Hippocampal formation (tissue), 2 donors: ENCODE results near the gene NTSR2.

Experiments used
- DNase-seq, 2 donors: peaks; one replicate each; lab custom pipeline; 2025; lab: John Stamatoyannopoulos, UW

The NTSR2 gene

GRCh38 chr2:11657646-11658045, 12.3 kb downstream of the NTSR2 start:
- DNase-seq = no peak

GRCh38 chr2:11657195-11657594, 12.8 kb downstream of the NTSR2 start:
- no peak for DNase-seq

- DNase-seq = no peak
Observed at GRCh38 chr2:11656671-11657101, 13.3 kb downstream of the NTSR2 start.

GRCh38 chr2:11656252-11656651, 13.7 kb downstream of the NTSR2 start:
- no peak for DNase-seq

- no peak for DNase-seq
Observed at GRCh38 chr2:11655495-11655894, 14.5 kb downstream of the NTSR2 start.

GRCh38 chr2:11652553-11652952, 17.4 kb downstream of the NTSR2 start:
- DNase-seq = peak in 1 of 2 donors; percentile 73

GRCh38 chr2:11651856-11652548, 18.0 kb downstream of the NTSR2 start:
- no peak for DNase-seq

- DNase-seq = no peak
Observed at GRCh38 chr2:11649093-11649492, 20.9 kb downstream of the NTSR2 start.

GRCh38 chr2:11647834-11648600, 22.0 kb downstream of the NTSR2 start:
- DNase-seq = no peak

GRCh38 chr2:11646530-11646929, 23.5 kb downstream of the NTSR2 start:
- DNase-seq = no peak

GRCh38 chr2:11644293-11644692, 25.7 kb downstream of the NTSR2 start:
- no peak for DNase-seq

- DNase-seq = no peak
Observed at GRCh38 chr2:11642972-11643371, 27.0 kb downstream of the NTSR2 start.

- DNase-seq = no peak
Observed at GRCh38 chr2:11640132-11640531, 29.9 kb downstream of the NTSR2 start.

GRCh38 chr2:11639503-11639902, 30.5 kb downstream of the NTSR2 start:
- no peak for DNase-seq

GRCh38 chr2:11637546-11637945, 32.4 kb downstream of the NTSR2 start:
- DNase-seq = no peak

GRCh38 chr2:11636593-11637295, 33.3 kb downstream of the NTSR2 start:
- no peak for DNase-seq

- no peak for DNase-seq
Observed at GRCh38 chr2:11635141-11635540, 34.9 kb downstream of the NTSR2 start.

GRCh38 chr2:11634584-11634983, 35.4 kb downstream of the NTSR2 start:
- DNase-seq = no peak

GRCh38 chr2:11633923-11634478, 36.0 kb downstream of the NTSR2 start:
- DNase-seq = no peak

GRCh38 chr2:11631462-11631861, 38.5 kb downstream of the NTSR2 start:
- DNase-seq = no peak

- DNase-seq = no peak
Observed at GRCh38 chr2:11630855-11631254, 39.1 kb downstream of the NTSR2 start.

GRCh38 chr2:11629851-11630250, 40.1 kb downstream of the NTSR2 start:
- no peak for DNase-seq

GRCh38 chr2:11629215-11629614, 40.8 kb downstream of the NTSR2 start:
- DNase-seq = no peak
